ENCODE results near the gene RAB22A.

Gene RAB22A

GRCh38 chr20:58313396-58313795 is 3.9 kb downstream of the RAB22A start:
- 0 out of 2 replicates have a peak, but pooled peaks cover 9% of the 10 kb centered on the region for H4K20me1 ChIP-seq
- H3K36me3 ChIP-seq: peaks cover 65% of the 10 kb centered on the region
- no peak overlapping the region for H3K4me2 ChIP-seq
- peaks cover 22% of the 10 kb centered on the region for H3K4me1 ChIP-seq
- H3K27ac ChIP-seq: no peak overlapping the region
- no peak overlapping the region for H3K4me3 ChIP-seq
- H3K27me3 ChIP-seq: no peaks in the 10 kb centered on the region
- no peak for TF ChIP-seq Cebpa-rat (IDR thresholded peaks at IDR 0.05)
- no peak overlapping the region for H3K9ac ChIP-seq
- H3K9me3 ChIP-seq: peaks cover 10% of the 10 kb centered on the region; the same call in 1 of the 2 replicates

DNA sequence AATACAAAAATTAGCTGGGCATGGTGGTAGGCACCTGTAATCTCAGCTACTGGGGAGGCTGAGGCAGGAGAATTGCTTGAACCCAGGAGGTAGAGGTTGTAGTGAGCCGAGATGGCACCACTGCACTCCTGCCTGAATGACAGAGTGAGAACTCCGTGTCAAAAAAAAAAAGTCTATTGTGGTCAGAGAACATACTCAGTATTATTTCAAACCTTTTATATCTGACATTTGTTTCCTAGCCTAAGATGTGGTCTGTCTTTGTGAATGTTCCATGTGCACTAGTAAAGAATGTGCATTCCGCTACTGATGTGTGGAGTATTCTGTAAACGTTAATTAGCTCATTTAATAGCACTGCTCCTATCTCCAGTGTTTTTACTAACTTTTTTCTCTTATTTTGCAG is 11.7 kb downstream of the RAB22A start:
- H3K27ac ChIP-seq: no peak overlapping the region
- no peak for TF ChIP-seq Cebpa-rat (IDR thresholded peaks at IDR 0.05)
- no peak overlapping the region; the same call in 1 of the 2 replicates for H3K4me2 ChIP-seq
- H3K9me3 ChIP-seq: peaks cover 9% of the 10 kb centered on the region; the same call in 1 of the 2 replicates
- H3K9ac ChIP-seq: no peak overlapping the region
- peaks cover 34% of the 10 kb centered on the region for H3K36me3 ChIP-seq
- H3K27me3 ChIP-seq: no peaks in the 10 kb centered on the region
- H3K4me1 ChIP-seq: no peaks in the 10 kb centered on the region
- no peak overlapping the region for H3K4me3 ChIP-seq
- H4K20me1 ChIP-seq: peaks cover 53% of the 10 kb centered on the region

- Histone ChIP-seq H3K4me2 (no peak overlapping the region), H3K27me3 (no peaks in the 10 kb centered on the region), H3K27ac (no peak overlapping the region), H4K20me1 (peaks cover 58% of the 10 kb centered on the region), H3K36me3 (peaks cover 25% of the 10 kb centered on the region), H3K4me1 (no peaks in the 10 kb centered on the region), H3K4me3 (no peak overlapping the region), H3K9me3 (no peaks in the 10 kb centered on the region; the same call in 1 of the 2 replicates), H3K9ac (no peak overlapping the region)
- TF ChIP-seq Cebpa-rat (IDR thresholded peaks at IDR 0.05): no peak
These were observed 12.6 kb downstream of the RAB22A start for GRCh38 chr20:58322083-58322482.

DNA sequence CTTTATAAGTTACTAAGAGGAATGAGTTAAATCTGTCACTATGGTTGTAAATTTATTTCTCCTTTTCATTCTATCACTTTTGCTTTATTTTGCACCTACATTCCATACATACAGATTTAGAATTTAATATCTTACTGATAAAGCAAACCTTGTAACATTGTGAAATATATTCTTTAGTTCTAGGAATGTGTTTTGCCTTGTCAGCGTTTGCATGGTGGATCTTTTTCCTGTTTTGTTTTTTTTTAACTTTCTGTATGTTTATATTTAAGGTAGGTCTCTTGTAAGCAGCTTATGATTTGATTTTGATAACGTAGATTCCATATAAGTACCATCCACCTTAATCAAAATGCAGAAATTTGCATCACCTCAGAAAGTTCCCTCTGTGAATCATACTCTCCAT is 16.4 kb downstream of the RAB22A start:
- Histone ChIP-seq H4K20me1 (peaks cover 62% of the 10 kb centered on the region), H3K9me3 (no peaks in the 10 kb centered on the region), H3K27me3 (no peaks in the 10 kb centered on the region), H3K27ac (no peak overlapping the region), H3K9ac (no peak overlapping the region), H3K36me3 (peaks cover 8% of the 10 kb centered on the region; the same call in 1 of the 2 replicates), H3K4me3 (no peak overlapping the region), H3K4me1 (no peaks in the 10 kb centered on the region), H3K4me2 (no peak overlapping the region)
- TF ChIP-seq Cebpa-rat (IDR thresholded peaks at IDR 0.05): no peak

DNA sequence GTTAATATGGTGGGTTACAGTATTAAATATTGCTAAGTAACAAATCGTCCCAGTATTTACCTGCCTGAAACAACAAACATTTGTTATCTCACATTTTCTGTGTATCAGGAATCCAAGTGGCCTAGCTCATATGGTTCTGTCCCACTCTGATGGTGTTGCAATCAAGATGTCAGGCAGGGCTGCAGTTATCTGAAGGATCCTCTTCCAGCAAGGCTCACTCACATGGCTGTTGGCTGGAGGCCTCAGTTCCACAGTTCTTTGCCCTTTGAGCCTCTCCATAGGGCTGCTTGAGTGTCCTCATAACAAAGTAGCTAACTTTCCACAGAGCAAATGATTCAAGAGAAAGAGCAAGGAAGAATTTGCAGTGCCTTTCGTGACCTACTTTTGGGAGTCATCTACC is 17.7 kb downstream of the RAB22A start:
- Histone ChIP-seq H3K4me3 (no peak overlapping the region), H3K4me2 (no peak overlapping the region), H3K27ac (no peak overlapping the region), H3K9ac (no peak overlapping the region), H3K27me3 (no peaks in the 10 kb centered on the region), H4K20me1 (peaks cover 53% of the 10 kb centered on the region), H3K4me1 (no peaks in the 10 kb centered on the region), H3K9me3 (no peaks in the 10 kb centered on the region), H3K36me3 (peaks cover 11% of the 10 kb centered on the region)
- no peak for TF ChIP-seq Cebpa-rat (IDR thresholded peaks at IDR 0.05)

DNA sequence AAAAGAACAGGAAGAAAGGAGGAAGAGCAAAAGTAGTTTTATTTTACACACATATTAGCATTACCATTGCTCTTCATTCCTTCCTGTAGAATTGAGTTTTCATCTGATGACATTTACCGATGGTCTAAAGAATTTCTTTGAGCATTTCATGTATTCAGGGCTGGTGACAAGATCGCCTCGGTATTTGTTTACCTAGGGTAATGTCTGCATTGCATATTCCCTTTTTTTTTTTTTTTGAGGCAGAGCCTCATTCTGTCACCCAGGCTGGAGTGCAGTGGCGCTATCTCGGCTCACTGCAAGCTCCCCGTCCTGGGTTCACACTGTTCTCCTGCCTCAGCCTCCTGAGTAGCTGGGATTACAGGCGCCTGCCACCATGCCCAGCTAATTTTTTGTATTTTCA is 19.3 kb downstream of the RAB22A start:
- Histone ChIP-seq H3K27me3 (no peaks in the 10 kb centered on the region), H3K4me1 (no peaks in the 10 kb centered on the region), H3K9me3 (no peaks in the 10 kb centered on the region), H4K20me1 (peaks cover 46% of the 10 kb centered on the region), H3K4me3 (no peak overlapping the region), H3K9ac (no peak overlapping the region), H3K36me3 (peaks cover 13% of the 10 kb centered on the region), H3K4me2 (no peak overlapping the region), H3K27ac (no peak overlapping the region)
- TF ChIP-seq Cebpa-rat (IDR thresholded peaks at IDR 0.05): no peak

DNA sequence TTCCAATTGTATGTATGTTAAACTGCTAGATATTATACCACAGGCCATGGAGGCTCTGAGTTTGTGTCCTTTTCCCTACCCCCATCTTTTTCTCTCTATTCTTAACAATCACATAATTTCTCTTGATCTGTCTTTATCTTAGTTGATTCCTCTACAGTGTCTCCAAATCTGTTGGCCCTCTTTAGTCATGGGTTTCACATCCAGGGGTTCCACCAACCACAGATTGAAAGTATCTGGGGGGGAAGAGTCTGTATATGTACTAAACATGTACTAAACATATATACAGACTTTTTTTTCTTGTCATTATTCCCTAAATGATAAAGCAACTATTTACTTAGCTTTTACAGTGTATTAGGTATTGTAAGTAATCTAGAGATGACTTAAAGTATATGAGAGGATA is 20.2 kb downstream of the RAB22A start:
- Histone ChIP-seq H3K4me1 (no peaks in the 10 kb centered on the region), H3K9ac (no peak overlapping the region), H3K4me3 (no peak overlapping the region), H4K20me1 (peaks cover 46% of the 10 kb centered on the region), H3K27ac (no peak overlapping the region), H3K27me3 (no peaks in the 10 kb centered on the region), H3K36me3 (peaks cover 13% of the 10 kb centered on the region), H3K4me2 (no peak overlapping the region), H3K9me3 (no peaks in the 10 kb centered on the region)
- no peak for TF ChIP-seq Cebpa-rat (IDR thresholded peaks at IDR 0.05)

GRCh38 chr20:58330249-58330648 is 20.7 kb downstream of the RAB22A start:
- H3K27ac ChIP-seq: no peak overlapping the region
- H3K4me1 ChIP-seq: no peaks in the 10 kb centered on the region
- H3K27me3 ChIP-seq: no peaks in the 10 kb centered on the region
- H4K20me1 ChIP-seq: peaks cover 46% of the 10 kb centered on the region
- H3K9me3 ChIP-seq: no peaks in the 10 kb centered on the region
- TF ChIP-seq Cebpa-rat (IDR thresholded peaks at IDR 0.05): no peak
- H3K9ac ChIP-seq: no peak overlapping the region
- no peak overlapping the region for H3K4me2 ChIP-seq
- H3K36me3 ChIP-seq: peaks cover 13% of the 10 kb centered on the region
- H3K4me3 ChIP-seq: no peak overlapping the region

DNA sequence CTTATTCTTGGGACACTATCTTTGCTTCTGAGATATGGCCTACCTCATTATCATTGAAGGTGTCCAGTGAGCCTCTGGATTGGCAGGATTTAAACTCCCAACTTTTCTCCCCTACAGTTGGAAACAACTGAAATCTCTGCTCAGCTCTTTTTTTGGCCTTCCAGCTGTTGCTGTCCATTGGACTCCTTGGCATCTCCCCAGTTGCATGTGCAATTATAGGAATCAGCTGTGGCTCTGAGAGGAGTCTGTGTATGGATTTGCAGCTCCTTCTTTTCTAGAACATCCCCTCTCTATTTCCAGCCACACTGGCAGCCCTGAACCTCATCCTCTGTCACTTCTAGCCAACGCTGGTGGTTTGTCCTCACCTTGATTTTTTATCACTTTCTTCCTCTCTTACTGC is 21.2 kb downstream of the RAB22A start:
- no peak overlapping the region for H3K27ac ChIP-seq
- no peaks in the 10 kb centered on the region for H3K9me3 ChIP-seq
- H3K4me3 ChIP-seq: no peak overlapping the region
- H3K36me3 ChIP-seq: peaks cover 13% of the 10 kb centered on the region
- H3K4me2 ChIP-seq: no peak overlapping the region
- H3K4me1 ChIP-seq: no peaks in the 10 kb centered on the region
- H3K27me3 ChIP-seq: no peaks in the 10 kb centered on the region
- H4K20me1 ChIP-seq: peaks cover 49% of the 10 kb centered on the region
- no peak for TF ChIP-seq Cebpa-rat (IDR thresholded peaks at IDR 0.05)
- H3K9ac ChIP-seq: no peak overlapping the region

GRCh38 chr20:58331961-58332551 is 22.5 kb downstream of the RAB22A start:
- TF ChIP-seq Cebpa-rat (IDR thresholded peaks at IDR 0.05): no peak
- Histone ChIP-seq H3K36me3 (peaks cover 16% of the 10 kb centered on the region), H3K4me3 (no peak overlapping the region), H3K9me3 (no peaks in the 10 kb centered on the region), H3K4me2 (no peak overlapping the region), H3K9ac (no peak overlapping the region), H3K4me1 (no peaks in the 10 kb centered on the region), H4K20me1 (peaks cover 49% of the 10 kb centered on the region), H3K27me3 (no peaks in the 10 kb centered on the region), H3K27ac (no peak overlapping the region)

- Histone ChIP-seq H3K9me3 (0 out of 2 replicates have a peak, but pooled peaks cover 4% of the 10 kb centered on the region), H3K27ac (no peak overlapping the region), H3K36me3 (peaks cover 35% of the 10 kb centered on the region), H4K20me1 (peaks cover 53% of the 10 kb centered on the region), H3K9ac (no peak overlapping the region), H3K27me3 (no peaks in the 10 kb centered on the region), H3K4me3 (no peak overlapping the region), H3K4me1 (no peaks in the 10 kb centered on the region), H3K4me2 (no peak overlapping the region)
- no peak for TF ChIP-seq Cebpa-rat (IDR thresholded peaks at IDR 0.05)
These were observed 30.2 kb downstream of the RAB22A start for GRCh38 chr20:58339741-58340140.
